ENCODE measurements around the gene GLIS2. TPM values are rescaled to one million over a fixed set of nuclear protein-coding genes. Genes with fewer than 3 reads are reported as not detected.

The GLIS2 gene
- total RNA-seq, 1 experiment from 2014 or later = 18.2 TPM

GRCh38 chr16:4334724-4335495 lies 19.0 kb downstream of the GLIS2 start:
- no peak for ATAC-seq
- no peak overlapping the region for H2AFZ ChIP-seq (ENCODE audit: low read depth, low read length, poor library complexity, severe bottlenecking)
- peaks cover 37% of the 10 kb centered on the region for H3K79me2 ChIP-seq (ENCODE audit: insufficient read depth, low read length)
- BruUV-seq (replicated peaks) = no TSS peak
- no peaks in the 10 kb centered on the region for H3K9me2 ChIP-seq (ENCODE audit: insufficient read depth)
- H3K36me3 ChIP-seq (ENCODE audit: control insufficient read depth in 1 of 2, insufficient read depth in 2 of 2, low read length in 2 of 2) = peaks cover 7 to 23% of the 10 kb centered on the region in 2 experiments; a peak in 2 of 4 replicates
- no peak overlapping the region for H3K9ac ChIP-seq (ENCODE audit: low read length)
- DNase-seq (ENCODE audit: low read depth, low spot score) = no peak
- ChIA-PET CTCF (no interaction called here), POLR2A (no interaction called here), RAD21 (ENCODE audit: low non-redundant PET in 1 of 2, low total read pairs in 2 of 2, uncharacterized antibody in 2 of 2, unreplicated experiment in 2 of 2) (no interaction called here)
- H3K27me3 ChIP-seq (ENCODE audit: insufficient read depth, low read length) = no peaks in the 10 kb centered on the region
- no peak overlapping the region for H3K4me3 ChIP-seq (replicated peaks in 1 of 2; ENCODE audit: low read depth in 1 of 2, low read length in 2 of 2)
- no peak overlapping the region for H3K4me2 ChIP-seq (ENCODE audit: low read length)
- no peaks in the 10 kb centered on the region; a peak in 1 of 4 replicates for H3K4me1 ChIP-seq (ENCODE audit: control insufficient read depth in 1 of 2, insufficient read depth in 2 of 2, low read length in 2 of 2)
- no peak overlapping the region for H3K27ac ChIP-seq (ENCODE audit: low read depth, low read length)
- intact Hi-C loops (cut with micrococcal nuclease) = no loop called here
- H3K9me3 ChIP-seq (ENCODE audit: control insufficient read depth in 1 of 2, insufficient read depth in 1 of 2, low read depth in 1 of 2, low read length in 2 of 2) = no peaks in the 10 kb centered on the region
- TF ChIP-seq TCF7L2 (IDR thresholded peaks at IDR 0.05; ENCODE audit: borderline replicate concordance, extremely low read depth, insufficient read depth, insufficient read length) = no peak
- no peak for TF ChIP-seq POLR2AphosphoS5 (IDR thresholded peaks at IDR 0.05; ENCODE audit: low read depth, low read length)
- TF ChIP-seq FOSL1 (IDR thresholded peaks at IDR 0.05; ENCODE audit: low read depth) = no peak
- TF ChIP-seq SRF (IDR thresholded peaks at IDR 0.05; ENCODE audit: low read depth) = no peak
- no peak for TF ChIP-seq SIN3A (IDR thresholded peaks at IDR 0.05; ENCODE audit: low read depth)
- no peak for TF ChIP-seq ELF1 (IDR thresholded peaks at IDR 0.05; ENCODE audit: borderline replicate concordance, low read depth)
- TF ChIP-seq, protein P1, sequence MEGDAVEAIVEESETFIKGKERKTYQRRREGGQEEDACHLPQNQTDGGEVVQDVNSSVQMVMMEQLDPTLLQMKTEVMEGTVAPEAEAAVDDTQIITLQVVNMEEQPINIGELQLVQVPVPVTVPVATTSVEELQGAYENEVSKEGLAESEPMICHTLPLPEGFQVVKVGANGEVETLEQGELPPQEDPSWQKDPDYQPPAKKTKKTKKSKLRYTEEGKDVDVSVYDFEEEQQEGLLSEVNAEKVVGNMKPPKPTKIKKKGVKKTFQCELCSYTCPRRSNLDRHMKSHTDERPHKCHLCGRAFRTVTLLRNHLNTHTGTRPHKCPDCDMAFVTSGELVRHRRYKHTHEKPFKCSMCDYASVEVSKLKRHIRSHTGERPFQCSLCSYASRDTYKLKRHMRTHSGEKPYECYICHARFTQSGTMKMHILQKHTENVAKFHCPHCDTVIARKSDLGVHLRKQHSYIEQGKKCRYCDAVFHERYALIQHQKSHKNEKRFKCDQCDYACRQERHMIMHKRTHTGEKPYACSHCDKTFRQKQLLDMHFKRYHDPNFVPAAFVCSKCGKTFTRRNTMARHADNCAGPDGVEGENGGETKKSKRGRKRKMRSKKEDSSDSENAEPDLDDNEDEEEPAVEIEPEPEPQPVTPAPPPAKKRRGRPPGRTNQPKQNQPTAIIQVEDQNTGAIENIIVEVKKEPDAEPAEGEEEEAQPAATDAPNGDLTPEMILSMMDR (IDR thresholded peaks at IDR 0.05 in 2 of 3, conservative IDR thresholded peaks at IDR 0.05 in 1 of 3; ENCODE audit: borderline replicate concordance in 1 of 3, insufficient read depth in 1 of 3, low read depth in 2 of 3, low read length in 2 of 3) = no peak
- TF ChIP-seq POLR2A (IDR thresholded peaks at IDR 0.05; ENCODE audit: borderline replicate concordance, extremely low read depth, insufficient read depth, insufficient read length) = no peak
- no peak for TF ChIP-seq RAD21 (IDR thresholded peaks at IDR 0.05; ENCODE audit: low read depth)
- TF ChIP-seq, protein P2, sequence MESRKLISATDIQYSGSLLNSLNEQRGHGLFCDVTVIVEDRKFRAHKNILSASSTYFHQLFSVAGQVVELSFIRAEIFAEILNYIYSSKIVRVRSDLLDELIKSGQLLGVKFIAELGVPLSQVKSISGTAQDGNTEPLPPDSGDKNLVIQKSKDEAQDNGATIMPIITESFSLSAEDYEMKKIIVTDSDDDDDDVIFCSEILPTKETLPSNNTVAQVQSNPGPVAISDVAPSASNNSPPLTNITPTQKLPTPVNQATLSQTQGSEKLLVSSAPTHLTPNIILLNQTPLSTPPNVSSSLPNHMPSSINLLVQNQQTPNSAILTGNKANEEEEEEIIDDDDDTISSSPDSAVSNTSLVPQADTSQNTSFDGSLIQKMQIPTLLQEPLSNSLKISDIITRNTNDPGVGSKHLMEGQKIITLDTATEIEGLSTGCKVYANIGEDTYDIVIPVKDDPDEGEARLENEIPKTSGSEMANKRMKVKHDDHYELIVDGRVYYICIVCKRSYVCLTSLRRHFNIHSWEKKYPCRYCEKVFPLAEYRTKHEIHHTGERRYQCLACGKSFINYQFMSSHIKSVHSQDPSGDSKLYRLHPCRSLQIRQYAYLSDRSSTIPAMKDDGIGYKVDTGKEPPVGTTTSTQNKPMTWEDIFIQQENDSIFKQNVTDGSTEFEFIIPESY (IDR thresholded peaks at IDR 0.05; ENCODE audit: extremely low read depth, insufficient replicate concordance, low read length) = no peak
- TF ChIP-seq YY1 (IDR thresholded peaks at IDR 0.05; ENCODE audit: extremely low read depth, insufficient replicate concordance, low read depth, low read length) = no peak
- TF ChIP-seq MAX (IDR thresholded peaks at IDR 0.05) = no peak
- no peak for TF ChIP-seq REST (IDR thresholded peaks at IDR 0.05; ENCODE audit: low read depth)
- no peak for TF ChIP-seq JUND (IDR thresholded peaks at IDR 0.05)
- TF ChIP-seq EGR1 (IDR thresholded peaks at IDR 0.05; ENCODE audit: low read depth) = no peak
- TF ChIP-seq SP1 (IDR thresholded peaks at IDR 0.05; ENCODE audit: low read depth) = no peak
- 0 out of 2 replicates have a peak, but pooled peaks cover 3% of the 10 kb centered on the region for H4K20me1 ChIP-seq (ENCODE audit: insufficient read depth)
